HT1080 (cell line): ENCODE measurements around the gene TUNAR. TPM values are rescaled to one million over a fixed set of nuclear protein-coding genes. Genes with fewer than 3 reads are reported as not detected.

Experiments used
- DNase-seq: peaks from one replicate; pipeline ENCODE4 v3.0.0-alpha.2; 2015; ENCODE audit warnings: low read depth
- total RNA-seq: library from RNA; depleted of rRNA; stranded (reverse); fragments of >200 nt; shearing (Covaris generic); gene quantifications from 2 replicates; pipeline ENCODE4 v1.2.3, GENCODE V29; 2014

TUNAR gene
- total RNA-seq, 1 experiment from 2014 or later: 0.43 TPM

DNA sequence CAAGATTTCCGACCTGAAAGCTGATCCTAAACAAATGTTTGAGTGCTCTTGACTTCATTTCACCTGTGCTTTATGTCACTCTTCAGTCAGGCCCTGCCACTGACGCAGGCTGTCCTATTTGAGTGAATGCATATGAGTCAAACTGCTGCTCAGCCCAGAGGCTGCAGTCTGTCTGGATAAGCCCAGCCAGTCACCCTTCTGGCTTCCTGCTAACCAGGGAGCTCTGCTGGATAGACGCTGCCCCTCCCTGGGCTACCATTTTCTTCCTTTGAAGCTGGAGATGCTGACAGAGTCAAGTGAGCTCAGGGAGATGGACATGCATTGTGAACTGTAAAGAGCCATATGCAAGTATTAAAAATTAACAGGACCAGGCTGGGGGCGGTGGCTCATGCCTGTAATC is 5.1 kb upstream of the TUNAR start:
- DNase-seq: no peak

DNA sequence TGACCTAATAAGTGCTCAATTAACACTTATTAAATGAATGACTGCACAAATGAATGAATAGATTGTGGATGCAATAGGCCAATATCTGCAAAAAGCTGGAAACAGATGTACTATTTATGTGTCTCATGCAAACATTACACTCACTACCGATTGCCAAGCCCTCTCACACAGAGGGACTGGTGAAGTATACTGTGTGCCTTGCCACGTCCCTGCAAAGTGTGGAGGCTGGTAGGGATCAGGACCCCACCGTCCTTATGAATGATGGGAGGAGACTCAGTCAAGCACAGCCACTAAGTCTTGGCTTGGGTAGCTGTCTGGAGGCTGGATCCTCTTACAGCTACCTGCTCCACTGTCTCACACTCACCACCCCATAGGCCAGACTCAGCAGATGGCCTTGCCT is 3.9 kb upstream of the TUNAR start:
- no peak for DNase-seq

- no peak for DNase-seq
Observed at GRCh38 chr14:95875831-95876760, 536 bp upstream of the TUNAR start.

DNA sequence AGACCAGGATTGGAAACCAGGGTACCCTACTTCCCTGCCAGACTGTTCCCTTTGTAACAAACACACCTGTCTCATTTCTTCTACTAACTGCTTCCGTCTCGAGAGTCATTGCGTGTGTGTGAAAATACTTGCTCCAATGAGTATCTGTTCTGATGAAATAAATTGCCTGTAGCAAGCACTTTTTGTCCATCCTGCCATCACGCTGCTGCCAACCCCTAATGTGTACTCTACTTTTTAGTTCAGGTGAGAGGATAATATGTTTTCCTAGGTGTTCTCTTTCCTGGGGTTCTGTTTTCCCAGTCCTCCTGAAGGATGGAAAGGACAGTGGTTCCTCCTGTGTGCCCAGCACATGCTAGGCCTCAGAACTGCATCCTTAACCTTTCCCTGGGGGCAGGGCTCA is 1.0 kb downstream of the TUNAR start:
- DNase-seq: no peak

GRCh38 chr14:95884377-95884776 is 7.7 kb downstream of the TUNAR start:
- no peak for DNase-seq

GRCh38 chr14:95885278-95885677 is 8.6 kb downstream of the TUNAR start:
- DNase-seq: no peak

GRCh38 chr14:95885866-95886265 is 9.2 kb downstream of the TUNAR start:
- DNase-seq: peak; percentile 54

GRCh38 chr14:95886366-95887056 is 9.9 kb downstream of the TUNAR start:
- no peak for DNase-seq

DNA sequence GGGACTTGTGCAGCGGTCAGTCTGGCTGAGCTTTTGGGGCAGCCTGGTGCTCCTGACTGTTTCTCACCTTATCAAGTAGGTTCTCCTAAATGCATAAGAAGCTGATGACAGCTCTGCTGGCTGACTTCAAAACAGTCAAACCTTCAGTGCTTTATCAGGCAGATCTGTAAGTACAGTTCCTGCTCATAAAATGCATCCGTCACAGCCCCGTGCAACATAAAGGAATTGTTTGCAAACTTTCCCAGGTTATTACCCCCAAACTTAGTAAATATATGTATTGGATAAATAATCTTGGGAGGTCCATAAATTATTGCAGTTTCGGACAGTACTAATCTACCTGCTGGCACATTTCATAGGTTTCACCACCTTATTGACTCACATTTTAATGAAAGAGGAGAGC is 10.7 kb downstream of the TUNAR start:
- no peak for DNase-seq

DNA sequence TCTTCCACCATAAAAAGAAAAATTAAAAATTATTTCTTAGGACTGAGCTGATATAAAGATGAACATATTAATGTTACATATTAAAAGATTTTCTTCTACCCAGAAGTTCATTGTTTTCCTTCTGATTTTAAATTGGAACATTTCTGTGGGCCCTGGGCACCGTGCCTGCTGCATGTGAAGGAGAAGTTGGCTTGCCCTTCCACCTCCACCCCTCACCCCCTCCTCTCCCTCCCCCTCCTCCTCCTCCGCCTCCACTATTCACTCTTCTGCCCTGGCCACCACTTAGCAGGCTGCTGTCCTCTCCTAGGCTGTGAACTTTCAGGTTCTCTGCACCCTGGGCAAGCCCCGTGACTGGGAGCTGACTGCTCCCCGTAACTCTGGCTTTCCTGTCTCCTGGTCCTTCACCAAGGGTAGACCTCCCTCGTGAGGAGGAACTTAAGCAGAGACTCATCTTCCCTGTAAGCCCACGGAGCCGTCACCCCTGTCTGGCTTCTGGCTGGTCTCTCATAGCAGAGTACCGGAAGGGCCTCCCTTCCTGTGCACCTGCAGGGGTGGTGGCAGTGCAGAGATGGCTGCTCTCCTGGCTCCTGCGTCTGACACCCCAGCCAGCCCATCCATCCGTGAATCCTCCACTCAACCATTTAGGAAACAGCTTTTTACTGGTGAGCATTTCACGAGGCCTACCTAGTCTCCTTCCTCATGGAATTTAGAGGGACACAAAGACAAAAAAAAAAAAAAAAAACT is 12.8 kb downstream of the TUNAR start:
- no peak for DNase-seq

DNA sequence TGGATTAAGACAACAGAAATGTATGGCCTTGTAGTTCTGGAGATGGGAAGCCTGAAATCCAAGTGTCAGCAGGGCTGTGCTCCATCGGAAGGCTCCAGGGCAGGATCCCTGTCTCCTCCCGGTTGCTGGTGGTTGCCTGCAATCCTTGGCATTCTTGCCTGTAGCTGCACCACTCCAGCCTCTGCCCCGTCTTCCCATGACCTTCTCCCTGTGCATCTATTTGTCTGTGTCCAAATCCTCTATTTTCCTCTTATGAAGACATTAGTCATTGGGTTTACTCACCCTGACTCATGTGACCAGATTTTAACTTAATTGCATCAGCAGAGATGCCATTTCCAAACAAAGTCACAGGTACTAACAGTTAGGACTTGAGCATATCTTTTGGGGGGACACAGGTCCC is 15.1 kb downstream of the TUNAR start:
- peak; percentile 90 for DNase-seq

GRCh38 chr14:95892142-95892541 is 15.5 kb downstream of the TUNAR start:
- DNase-seq: no peak

DNA sequence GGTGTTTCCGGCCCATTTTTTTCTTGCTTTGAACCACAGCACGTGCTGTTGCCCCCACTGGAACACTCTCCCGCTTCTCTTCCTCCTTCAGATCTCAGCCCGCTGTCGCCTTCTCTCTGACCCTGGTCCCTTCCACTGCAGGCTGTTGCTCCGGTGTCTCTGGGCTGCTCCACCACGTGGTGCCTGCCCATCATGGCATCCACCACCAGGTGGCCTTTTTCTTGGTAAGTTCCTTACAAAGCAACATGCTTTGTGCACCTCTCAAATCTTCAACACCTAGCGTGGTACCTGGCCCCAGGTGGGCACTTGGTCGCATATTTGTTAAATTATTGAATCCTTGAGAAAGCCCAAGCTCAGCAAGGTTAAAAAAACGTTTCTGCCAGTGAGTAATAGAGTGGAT is 19.1 kb downstream of the TUNAR start:
- peak; percentile 17 for DNase-seq

DNA sequence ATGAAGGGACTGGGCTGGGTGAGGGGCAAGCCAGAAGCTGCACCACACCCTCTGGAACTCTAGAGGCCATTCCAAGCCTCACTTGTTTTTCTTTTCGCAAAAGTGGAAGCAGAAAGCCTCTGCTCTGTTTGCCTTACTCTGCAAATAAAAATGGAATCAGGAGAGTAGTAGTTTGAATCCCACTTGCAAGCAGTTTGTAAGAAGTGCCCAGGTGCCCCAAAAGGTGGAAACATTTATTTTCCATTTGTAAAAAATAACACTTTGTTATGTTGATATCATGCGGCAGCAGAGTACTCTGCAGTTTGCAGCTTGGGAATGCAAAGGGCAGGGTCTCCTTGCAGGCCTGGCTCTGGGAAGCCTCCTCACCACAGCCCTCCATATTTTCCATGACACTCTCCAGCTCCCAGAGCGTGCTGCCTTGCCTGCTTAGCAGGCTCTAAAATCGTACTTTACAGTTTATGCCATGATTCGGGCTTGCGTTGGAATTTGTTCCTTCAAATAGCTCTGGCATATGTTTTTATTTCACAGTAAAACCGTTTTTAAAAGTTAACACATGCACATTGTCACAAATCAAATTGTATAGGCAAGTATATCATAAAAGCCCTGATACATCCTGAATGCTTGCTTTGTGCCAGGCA is 20.0 kb downstream of the TUNAR start:
- no peak for DNase-seq

- DNase-seq: no peak
Observed at GRCh38 chr14:95897280-95897679, 20.6 kb downstream of the TUNAR start.

- peak; percentile 49 for DNase-seq
Observed at GRCh38 chr14:95901054-95901453, 24.4 kb downstream of the TUNAR start.

GRCh38 chr14:95902273-95902826 is 25.7 kb downstream of the TUNAR start:
- DNase-seq: no peak

DNA sequence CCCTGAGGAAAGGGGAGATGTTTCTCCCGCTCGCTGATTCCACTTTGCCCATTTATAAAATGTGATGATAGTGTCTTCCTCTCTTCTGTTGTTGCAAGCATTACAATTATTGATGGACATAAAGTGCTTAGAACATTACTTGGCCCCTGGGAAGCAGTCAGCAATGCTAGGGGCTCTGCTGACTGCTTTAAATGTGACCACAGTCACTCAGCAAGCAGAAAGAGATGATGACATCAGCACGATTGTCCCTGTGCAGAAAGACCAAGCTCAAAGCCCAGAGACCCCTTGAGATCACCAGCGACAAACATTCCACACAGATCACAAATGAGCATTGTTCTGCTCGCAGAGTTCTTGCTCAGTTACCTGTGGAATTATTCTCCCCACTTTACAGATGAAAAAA is 26.5 kb downstream of the TUNAR start:
- DNase-seq: no peak

DNA sequence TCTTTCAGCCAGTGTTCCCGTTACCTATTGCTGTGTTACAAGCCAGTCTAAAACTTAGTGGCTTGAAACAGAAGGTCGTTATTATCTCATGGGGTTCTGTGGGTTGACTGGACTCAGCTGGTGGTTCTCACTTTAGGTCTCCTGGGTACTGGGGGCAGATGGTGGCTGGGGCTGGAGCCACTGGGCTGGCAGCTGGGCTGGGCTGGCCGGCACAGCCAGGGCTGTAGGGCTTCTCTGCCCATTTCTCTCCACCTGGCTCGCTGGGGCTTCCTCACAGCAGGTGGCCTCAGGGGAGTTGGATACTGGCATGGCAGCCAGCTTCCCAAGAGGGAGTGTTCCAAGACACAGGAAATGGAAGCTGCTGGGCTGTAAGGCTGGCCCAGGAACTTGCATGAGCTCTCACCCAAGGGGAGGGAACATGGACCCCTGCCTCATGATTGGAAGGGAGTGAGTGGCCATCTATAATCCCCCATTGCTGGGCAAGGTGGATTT is 27.0 kb downstream of the TUNAR start:
- no peak for DNase-seq

- DNase-seq: peak; percentile 27
Observed at GRCh38 chr14:95906591-95906990, 30.0 kb downstream of the TUNAR start.

GRCh38 chr14:95910628-95911027 is 34.0 kb downstream of the TUNAR start:
- no peak for DNase-seq
